C1 segment of cervical spinal cord (tissue), 14 donors: ENCODE measurements around the gene CAMTA1.
A peak's percentile ranks its signal among the peaks of the same experiment; 100 is the strongest.

ENCODE experiments used
- DNase-seq, 14 donors: peaks; one replicate each; lab custom pipeline; 2025; lab: John Stamatoyannopoulos, UW

The CAMTA1 gene

GRCh38 chr1:7667159-7667558, 881.9 kb downstream of the CAMTA1 start:
- DNase-seq: no peak

GRCh38 chr1:7667625-7668218, 882.5 kb downstream of the CAMTA1 start:
- peak; percentile 18 to 91 (median 83) for DNase-seq

- peak in 11 of 14 donors; percentile 26 to 65 (median 43) for DNase-seq
Observed at GRCh38 chr1:7669559-7670311, 884.5 kb downstream of the CAMTA1 start.

DNA sequence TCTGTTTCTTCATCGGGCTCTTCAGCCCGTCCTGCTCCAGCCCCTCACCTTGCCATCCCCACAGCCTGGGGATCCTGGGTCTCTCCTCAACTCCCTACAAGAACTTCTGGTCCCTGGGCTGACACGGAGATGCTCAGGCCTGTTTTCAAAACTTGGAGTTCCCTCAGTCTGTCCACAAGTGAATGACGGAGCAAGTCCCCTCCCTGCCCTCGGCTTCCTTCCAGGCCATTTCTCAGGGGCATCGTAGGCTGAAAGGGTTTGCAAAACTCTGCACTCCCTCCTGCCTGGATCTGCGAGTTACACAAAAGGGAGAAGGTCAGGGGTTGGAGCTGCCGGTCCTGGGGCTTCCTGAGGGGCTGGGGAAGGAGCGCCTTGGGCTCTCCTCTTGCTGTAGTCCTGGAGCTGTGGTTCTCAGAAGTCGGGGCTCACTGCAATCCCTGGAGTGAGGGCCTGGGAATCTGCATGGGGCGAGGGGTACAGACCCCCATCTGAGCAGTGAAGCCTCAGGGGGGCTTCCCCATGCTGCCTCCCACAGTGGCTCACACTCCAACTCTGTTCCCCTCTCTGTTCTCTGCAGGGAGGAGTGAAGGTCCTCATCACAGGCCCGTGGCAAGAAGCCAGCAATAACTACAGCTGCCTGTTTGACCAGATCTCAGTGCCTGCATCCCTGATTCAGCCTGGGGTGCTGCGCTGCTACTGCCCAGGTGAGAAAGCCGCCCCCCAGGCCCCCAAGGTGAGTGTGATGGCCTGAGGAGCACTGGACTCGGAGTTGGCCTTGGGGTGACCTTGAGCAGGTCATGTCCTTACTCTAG, 885.3 kb downstream of the CAMTA1 start:
- DNase-seq: peak in 2 of 14 donors; percentile 6 to 10

GRCh38 chr1:7671146-7671465, 885.9 kb downstream of the CAMTA1 start:
- DNase-seq: no peak

DNA sequence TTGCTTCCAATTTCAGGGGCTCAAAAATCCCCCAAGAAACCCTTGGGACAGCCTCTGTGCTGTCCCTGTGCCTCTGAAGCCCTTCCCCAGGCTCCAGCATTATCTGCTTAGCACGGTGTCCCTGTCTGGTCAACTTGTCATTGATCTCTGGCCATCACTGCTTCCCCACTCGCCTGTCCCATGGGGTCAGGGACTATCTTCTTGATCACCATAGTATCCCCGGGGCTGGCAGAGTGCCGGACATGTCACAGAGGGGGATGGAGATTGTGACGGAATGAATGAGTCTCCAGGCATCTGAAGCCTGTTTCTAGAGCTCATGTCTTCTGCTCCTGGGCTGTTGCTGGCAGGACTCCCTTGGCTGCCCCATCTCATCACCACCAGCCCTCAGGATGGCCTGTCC, 886.4 kb downstream of the CAMTA1 start:
- DNase-seq: no peak

DNA sequence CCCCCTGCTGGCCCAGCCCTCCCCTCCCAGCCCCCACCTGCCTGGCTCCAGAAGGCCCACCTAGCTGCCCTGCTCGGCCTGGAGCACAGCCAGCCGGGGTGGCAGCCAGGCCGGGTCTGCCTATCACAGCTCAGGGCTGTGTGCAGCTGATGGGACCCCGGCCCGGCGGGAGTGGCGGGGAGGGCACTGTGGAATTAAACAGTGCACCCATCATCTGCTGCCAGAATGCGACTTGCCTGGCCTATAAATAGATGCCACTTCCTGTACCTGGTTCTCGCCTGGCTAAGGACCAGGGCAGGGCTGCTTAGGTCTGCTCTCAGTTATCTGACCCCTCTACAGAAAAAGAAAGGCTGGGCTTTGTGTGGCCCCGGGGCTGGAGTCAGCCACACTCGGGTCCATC, 887.6 kb downstream of the CAMTA1 start:
- DNase-seq: no peak

- DNase-seq: no peak
Observed at GRCh38 chr1:7674972-7675371, 889.7 kb downstream of the CAMTA1 start.

DNA sequence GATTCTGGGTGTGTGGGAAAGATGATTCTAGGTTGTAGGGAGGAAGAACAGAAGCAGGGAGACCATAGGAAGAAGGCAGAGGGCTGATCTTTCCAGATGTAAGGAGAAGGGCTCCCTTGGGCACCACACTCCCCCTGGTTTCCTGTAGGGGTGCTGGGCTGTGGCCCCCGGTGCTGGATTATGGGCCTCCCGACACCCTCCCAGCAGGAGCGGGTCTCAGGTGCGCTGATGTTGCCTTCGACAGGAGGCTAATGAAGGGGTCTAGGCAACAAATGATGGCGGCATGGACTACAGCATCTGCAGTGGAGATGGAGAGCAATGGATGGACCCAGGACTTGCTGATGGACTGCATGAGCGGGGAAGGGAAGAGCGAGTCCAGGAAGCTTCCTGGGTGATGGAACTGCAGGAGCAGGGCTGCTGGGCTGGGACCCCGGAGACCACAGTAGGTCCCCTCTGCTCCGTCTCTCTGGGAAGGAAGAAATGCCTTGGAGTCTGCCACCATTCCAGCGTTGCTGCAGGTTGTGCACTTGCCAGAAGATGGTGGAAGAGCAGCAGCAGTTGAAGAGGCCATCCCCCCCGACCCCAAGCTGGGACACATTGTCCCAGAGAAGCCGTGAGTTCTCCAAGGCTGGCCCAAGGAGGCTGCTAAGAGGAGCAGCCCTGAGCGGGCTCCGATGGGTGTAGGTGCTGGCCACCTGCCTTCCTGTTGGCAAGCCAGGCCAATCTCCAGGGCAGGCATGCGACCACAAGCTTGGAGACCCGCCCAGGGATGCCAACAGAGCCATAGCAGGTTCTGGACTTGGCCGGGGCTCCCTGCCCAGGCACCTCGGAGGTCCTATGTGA, 890.4 kb downstream of the CAMTA1 start:
- no peak for DNase-seq

DNA sequence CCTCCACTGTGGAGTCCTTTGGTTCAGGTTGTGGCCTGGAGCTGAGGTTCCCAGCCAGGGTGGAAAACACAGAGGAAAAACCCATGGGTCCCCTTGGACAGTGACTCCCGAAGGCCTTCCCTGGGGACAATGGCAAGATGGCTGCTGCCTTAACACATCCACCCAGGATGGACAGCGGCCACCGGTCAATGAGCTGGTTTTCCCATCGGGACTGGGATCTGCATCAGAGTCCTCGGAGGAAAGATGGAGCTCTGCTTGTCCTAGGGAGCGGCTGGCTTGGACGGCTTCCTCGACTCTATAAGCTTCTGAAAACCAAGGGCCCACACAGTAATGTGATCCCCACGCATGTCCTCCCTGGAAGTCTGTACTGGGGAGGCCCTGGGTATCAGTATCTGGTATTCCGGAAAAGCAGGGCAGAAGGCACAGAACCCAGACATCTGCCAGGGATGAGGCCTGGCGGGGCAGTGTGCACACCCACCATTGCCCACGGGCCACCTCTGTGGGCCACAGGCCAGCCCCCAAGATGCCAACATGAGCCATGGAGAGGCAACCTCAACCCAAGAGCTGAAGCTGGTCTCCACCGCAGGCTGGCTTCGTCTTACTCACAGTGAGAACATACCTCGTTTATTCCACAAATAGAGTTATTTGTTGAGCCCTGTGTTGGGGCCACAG, 891.2 kb downstream of the CAMTA1 start:
- no peak for DNase-seq

DNA sequence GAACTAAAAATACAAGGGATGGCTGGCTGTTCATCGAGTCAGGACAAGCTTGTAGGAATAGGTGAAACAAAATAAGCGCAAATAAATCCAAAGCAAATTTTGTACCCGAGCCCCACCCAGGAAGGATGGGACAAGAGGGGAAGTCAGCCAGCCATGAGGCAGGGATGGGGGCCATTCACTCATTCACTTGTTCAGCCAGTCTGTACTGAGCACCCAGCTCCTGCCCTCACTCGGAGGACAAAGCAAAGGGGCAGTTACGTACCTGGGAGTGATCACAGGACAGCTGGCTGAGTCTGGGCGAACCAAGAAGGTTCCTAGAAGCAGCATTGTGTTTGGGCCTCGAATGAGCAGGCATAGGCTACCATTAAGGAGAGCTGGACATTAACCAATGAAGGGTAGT, 891.9 kb downstream of the CAMTA1 start:
- DNase-seq: no peak

GRCh38 chr1:7677815-7678214, 892.6 kb downstream of the CAMTA1 start:
- no peak for DNase-seq

DNA sequence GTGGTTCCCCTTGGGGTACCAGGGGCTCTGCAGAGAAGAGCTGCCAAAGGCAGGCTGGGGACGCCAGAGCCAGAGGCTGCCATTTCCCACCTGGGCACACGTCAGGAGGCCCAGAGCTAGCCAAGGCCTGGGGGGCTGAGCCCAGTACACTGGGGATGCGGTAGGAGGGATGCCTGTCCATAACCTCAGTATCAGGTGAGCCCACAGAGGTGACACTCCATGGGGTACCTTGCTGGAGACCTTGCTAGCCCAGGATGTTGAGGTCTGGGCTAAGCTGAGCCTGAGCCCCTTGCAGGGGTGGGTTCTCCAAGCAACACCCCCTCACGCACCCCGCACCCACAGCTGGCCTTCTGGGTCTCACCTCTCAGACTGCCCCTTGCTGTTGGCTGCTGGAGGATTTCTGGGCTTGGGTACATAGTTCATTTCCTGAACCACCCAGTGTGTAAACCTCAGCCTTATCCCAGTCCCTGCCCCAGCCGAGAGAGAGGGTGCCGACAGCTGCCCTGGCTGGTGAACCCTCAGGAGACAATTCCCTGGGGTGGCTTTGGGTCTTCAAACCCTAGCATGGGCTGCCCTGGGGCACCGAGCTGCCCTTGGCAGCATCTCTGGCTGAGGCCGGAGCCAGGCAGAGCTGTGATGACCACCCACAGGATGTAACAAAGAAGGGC, 893.4 kb downstream of the CAMTA1 start:
- DNase-seq: no peak

GRCh38 chr1:7679159-7679872, 894.1 kb downstream of the CAMTA1 start:
- DNase-seq: no peak

DNA sequence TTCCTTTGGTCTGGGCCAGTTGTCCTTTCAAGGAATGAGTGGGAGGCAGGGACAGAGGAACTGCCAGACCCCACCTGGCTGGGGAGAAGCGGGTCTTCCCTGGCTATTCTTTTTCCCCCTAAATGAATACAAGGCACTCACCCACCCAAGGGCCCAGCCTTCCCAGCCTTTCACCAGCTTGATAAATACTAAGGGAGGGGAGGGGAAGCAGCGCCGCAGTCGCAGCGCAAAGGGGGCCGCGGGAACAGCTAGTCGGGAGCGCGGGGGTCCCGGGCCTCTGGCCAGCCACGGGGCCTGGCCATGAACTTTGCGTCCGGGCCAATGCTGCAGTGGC, 894.6 kb downstream of the CAMTA1 start:
- peak in 2 of 14 donors; percentile 13 to 44 for DNase-seq

GRCh38 chr1:7680207-7680954, 895.1 kb downstream of the CAMTA1 start:
- peak in 12 of 14 donors; percentile 24 to 79 (median 60) for DNase-seq

- no peak for DNase-seq
Observed at GRCh38 chr1:7680955-7681268, 895.7 kb downstream of the CAMTA1 start.

DNA sequence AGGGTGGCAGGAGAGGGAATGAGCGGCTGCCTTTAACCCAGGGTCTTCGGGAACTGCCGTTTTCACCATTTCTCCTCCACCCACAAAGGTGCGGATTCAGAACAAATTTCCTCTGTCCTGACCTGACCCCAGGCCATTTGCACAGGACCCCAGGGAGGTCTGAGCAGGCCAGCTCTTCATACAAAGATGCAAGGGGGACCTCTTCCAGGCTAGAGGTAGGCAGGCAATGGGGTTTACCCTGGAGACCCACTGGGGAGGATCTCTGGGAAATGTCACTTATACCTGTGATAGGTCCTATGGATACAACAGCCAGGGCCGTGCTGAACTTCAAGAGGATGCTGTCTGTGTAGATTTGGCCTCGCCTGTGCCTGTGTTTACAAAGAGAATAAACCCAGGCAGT, 896.1 kb downstream of the CAMTA1 start:
- DNase-seq: no peak

DNA sequence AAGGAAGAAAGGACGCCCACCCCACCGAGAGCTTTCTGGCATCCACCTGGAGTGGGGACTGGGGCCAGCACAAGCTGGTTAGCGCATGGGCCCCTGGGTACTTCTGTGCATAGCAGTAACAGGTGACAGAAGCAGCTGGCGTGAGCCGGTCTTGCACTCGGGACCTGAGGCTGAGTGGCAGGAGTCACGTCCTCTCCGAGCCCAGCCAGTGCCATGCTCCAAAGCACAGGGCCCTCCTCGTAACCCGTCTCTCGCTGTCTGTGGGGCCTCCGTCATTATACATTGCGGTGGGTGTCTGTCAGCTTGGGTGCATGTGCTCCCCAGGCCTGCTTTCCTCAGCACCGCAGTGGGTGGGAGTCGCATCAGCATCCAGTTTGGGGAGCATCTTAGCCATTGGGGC, 898.3 kb downstream of the CAMTA1 start:
- no peak for DNase-seq

DNA sequence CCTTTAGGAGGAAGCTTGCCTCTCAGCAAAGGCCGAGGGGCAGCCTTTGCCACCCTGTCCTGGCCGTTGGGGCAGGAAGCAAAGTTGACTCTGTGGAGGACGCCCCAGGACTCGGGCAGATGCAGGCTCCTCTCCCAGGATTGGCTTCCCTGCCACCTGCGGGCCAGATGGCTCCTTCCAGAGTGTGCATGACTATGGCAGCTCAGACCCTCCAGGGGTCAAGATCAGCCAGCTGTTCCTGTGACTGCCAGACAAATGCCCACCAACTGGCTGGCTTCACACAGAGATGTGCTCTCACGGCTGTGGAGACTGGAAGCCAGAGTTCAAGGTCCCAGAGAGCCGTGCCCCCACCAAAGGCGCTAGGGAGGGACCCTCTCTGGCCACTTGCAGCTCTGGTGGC, 898.9 kb downstream of the CAMTA1 start:
- no peak for DNase-seq
